Measurements from ENCODE around the gene SEC23A.

The SEC23A gene

GRCh38 chr14:38993981-38994380 is 109.1 kb downstream of the SEC23A start:
- H3K9me3 Mint-ChIP-seq, result no peaks in the 10 kb centered on the region
- no peak for ATAC-seq
- no peak overlapping the region for H3K4me3 Mint-ChIP-seq
- DNase-seq, result no peak
- H3K27me3 Mint-ChIP-seq, result no peaks in the 10 kb centered on the region
- H3K4me1 Mint-ChIP-seq, result peaks cover 11% of the 10 kb centered on the region
- no peak overlapping the region for H3K27ac Mint-ChIP-seq

- no peak for ATAC-seq
- DNase-seq, result no peak
- Mint-ChIP-seq H3K4me1 (peaks cover 11% of the 10 kb centered on the region), H3K27ac (no peak overlapping the region), H3K9me3 (no peaks in the 10 kb centered on the region), H3K27me3 (no peaks in the 10 kb centered on the region), H3K4me3 (no peak overlapping the region)
Observed at GRCh38 chr14:38992067-38992844, 110.8 kb downstream of the SEC23A start.

- ATAC-seq, result no peak
- Mint-ChIP-seq H3K27ac (no peak overlapping the region), H3K4me1 (peaks cover 11% of the 10 kb centered on the region), H3K4me3 (no peak overlapping the region), H3K9me3 (no peaks in the 10 kb centered on the region), H3K27me3 (no peaks in the 10 kb centered on the region)
- no peak for DNase-seq
Observed at GRCh38 chr14:38991299-38991698, 111.7 kb downstream of the SEC23A start.

GRCh38 chr14:38989922-38990546 is 113.0 kb downstream of the SEC23A start:
- no peaks in the 10 kb centered on the region for H3K27me3 Mint-ChIP-seq
- no peaks in the 10 kb centered on the region for H3K9me3 Mint-ChIP-seq
- DNase-seq (no peak), ATAC-seq (no peak)
- H3K4me3 Mint-ChIP-seq, result peak overlapping the region; percentile 17 to 49
- H3K27ac Mint-ChIP-seq, result peak overlapping the region in 1 of 2 donors; percentile 58
- H3K4me1 Mint-ChIP-seq, result peaks cover 11% of the 10 kb centered on the region

- no peak overlapping the region for H3K4me3 Mint-ChIP-seq
- no peaks in the 10 kb centered on the region for H3K9me3 Mint-ChIP-seq
- DNase-seq, result no peak
- no peak for ATAC-seq
- H3K27ac Mint-ChIP-seq, result no peak overlapping the region
- H3K27me3 Mint-ChIP-seq, result no peaks in the 10 kb centered on the region
- H3K4me1 Mint-ChIP-seq, result peaks cover 11% of the 10 kb centered on the region
Observed at GRCh38 chr14:38987781-38988180, 115.3 kb downstream of the SEC23A start.

GRCh38 chr14:38982837-38983236 is 120.2 kb downstream of the SEC23A start:
- ATAC-seq (no peak), DNase-seq (no peak)
- no peaks in the 10 kb centered on the region for H3K4me1 Mint-ChIP-seq
- no peak overlapping the region for H3K4me3 Mint-ChIP-seq
- no peak overlapping the region for H3K27ac Mint-ChIP-seq
- peaks cover 9 to 11% of the 10 kb centered on the region in 2 donors for H3K9me3 Mint-ChIP-seq
- peaks cover 17% of the 10 kb centered on the region for H3K27me3 Mint-ChIP-seq

- H3K4me1 Mint-ChIP-seq, result no peaks in the 10 kb centered on the region
- peaks cover 13 to 17% of the 10 kb centered on the region in 2 donors for H3K9me3 Mint-ChIP-seq
- peaks cover 17% of the 10 kb centered on the region for H3K27me3 Mint-ChIP-seq
- H3K4me3 Mint-ChIP-seq, result no peak overlapping the region
- ATAC-seq (no peak), DNase-seq (no peak)
- H3K27ac Mint-ChIP-seq, result peak overlapping the region in 1 of 2 donors; percentile 37
Observed at GRCh38 chr14:38982278-38982677, 120.8 kb downstream of the SEC23A start.
